Activated CD8-positive, alpha-beta memory T cell treated with anti-CD3 and anti-CD28 coated beads, Interleukin-2, amount 50 U/mL, for 24 hours (primary cell): ENCODE measurements around the gene GANAB.
"Not testable (repeated sequence)": the region's sequence is repeated elsewhere in the genome, so short reads cannot be mapped to it uniquely, and the experiment has no call there.

Experiments
- DNase-seq: peaks from one replicate; pipeline ENCODE4 v3.0.0-alpha.2; 2020; ENCODE audit errors: extremely low read depth

GANAB gene

GRCh38 chr11:62621567-62622470 is 24.6 kb downstream of the GANAB start, which contains the start of gene B3GAT3:
Gene B3GAT3 (minus strand): TSS chr11:62621986. CDS start chr11:62621947, 39 bp downstream.
- DNase-seq, result peak; percentile 94

- DNase-seq, result no peak
Measured at GRCh38 chr11:62621027-62621566, 25.3 kb downstream of the GANAB start.

GRCh38 chr11:62616957-62617356 is 29.5 kb downstream of the GANAB start:
- not testable (repeated sequence) for DNase-seq

- no peak for DNase-seq
Measured at GRCh38 chr11:62615521-62615920, 30.9 kb downstream of the GANAB start.

- no peak for DNase-seq
Measured at GRCh38 chr11:62614275-62614674, 32.1 kb downstream of the GANAB start.

GRCh38 chr11:62613291-62613778 is 33.1 kb downstream of the GANAB start:
- DNase-seq, result no peak

GRCh38 chr11:62612366-62613290 is 33.8 kb downstream of the GANAB start, which contains the start of the genes EML3 and ROM1:
Gene EML3 (minus strand): TSS chr11:62612775. CDS start chr11:62612457, 318 bp downstream.
Gene ROM1 (plus strand): TSS chr11:62613257. CDS start chr11:62613282, 25 bp downstream.
- DNase-seq, result peak; percentile 72

- no peak for DNase-seq
Measured at GRCh38 chr11:62611705-62612365, 34.6 kb downstream of the GANAB start.

GRCh38 chr11:62610814-62611704 is 35.4 kb downstream of the GANAB start:
- no peak for DNase-seq

- no peak for DNase-seq
Measured at GRCh38 chr11:62610403-62610802, 36.0 kb downstream of the GANAB start.

- no peak for DNase-seq
Measured at GRCh38 chr11:62608776-62609175, 37.6 kb downstream of the GANAB start.

GRCh38 chr11:62607714-62608113 is 38.7 kb downstream of the GANAB start:
- no peak for DNase-seq

- no peak for DNase-seq
Measured at GRCh38 chr11:62605902-62606301, 40.5 kb downstream of the GANAB start.

- DNase-seq, result no peak
Measured at GRCh38 chr11:62605467-62605866, 40.9 kb downstream of the GANAB start.

- DNase-seq, result no peak
Measured at GRCh38 chr11:62604460-62605120, 41.8 kb downstream of the GANAB start.

- DNase-seq, result no peak
Measured at GRCh38 chr11:62603776-62604299, 42.6 kb downstream of the GANAB start.

- no peak for DNase-seq
Measured at GRCh38 chr11:62603072-62603408, 43.4 kb downstream of the GANAB start.

- DNase-seq, result no peak
Measured at GRCh38 chr11:62602141-62603071, 44.0 kb downstream of the GANAB start.
